Thoracic aorta (tissue), 2 donors: ENCODE measurements around the gene LEUTX. TPM values are rescaled to one million over a fixed set of nuclear protein-coding genes. Genes with fewer than 3 reads are reported as not detected.

Experiments
- ATAC-seq: fragments of 150-250 bp; one replicate; pipeline ENCODE4 v1.8.0; 2017; ENCODE audit warnings: low read depth; ENCODE audit not compliant: insufficient number of reproducible peaks, low FRiP score
- DNase-seq: peaks from one replicate; pipeline ENCODE4 v3.0.0-alpha.2; 2020; ENCODE audit warnings: low spot score
- H3K27ac ChIP-seq, 2 donors: fragments of 200-600 bp; sonication (generic); 1 replicate in 1 of 2; 2 replicates in 1 of 2; pipeline ENCODE4 v1.5.1; 2016; ENCODE audit warnings: mild to moderate bottlenecking in 2 of 2, moderate library complexity in 2 of 2
- H3K27me3 ChIP-seq: fragments of 200-600 bp; sonication (generic); replicated peaks from 2 replicates; pipeline ENCODE4 v1.6.0; 2016; ENCODE audit warnings: mild to moderate bottlenecking; ENCODE audit not compliant: insufficient read depth
- H3K36me3 ChIP-seq: fragments of 200-600 bp; sonication (generic); one replicate; pipeline ENCODE4 v1.5.1; 2016
- H3K4me1 ChIP-seq, 2 donors: fragments of 200-600 bp; sonication (generic); 1 replicate in 1 of 2; 2 replicates in 1 of 2; pipeline versions ENCODE4 v1.5.1 to v1.6.0; 2016; ENCODE audit warnings: low read depth in 2 of 2, mild to moderate bottlenecking in 1 of 2; ENCODE audit not compliant: control insufficient read depth in 1 of 2
- H3K4me3 ChIP-seq: fragments of 200-600 bp; sonication (generic); 2 replicates; pipeline ENCODE4 v1.5.1; 2016; ENCODE audit warnings: mild to moderate bottlenecking
- H3K9me3 ChIP-seq: fragments of 200-600 bp; sonication (generic); 2 replicates; pipeline ENCODE4 v1.5.1; 2016
- total RNA-seq, 2 donors: library from RNA; depleted of rRNA; stranded (reverse); fragments of >200 nt; gene quantifications; one replicate each; pipeline versions ENCODE4 v1.1.0 to v1.2.3, GENCODE V29; 2016
- TF ChIP-seq, protein P1 (sequence below): fragments of 200-600 bp; sonication (generic); IDR thresholded peaks from one replicate; pipeline ENCODE4 v1.5.1; 2019; ENCODE audit warnings: antibody characterized with exemption

Gene LEUTX
- total RNA-seq, 2 donors from 2014 or later = not detected

- no peaks in the 10 kb centered on the region for H3K36me3 ChIP-seq
- H3K27me3 ChIP-seq = no peaks in the 10 kb centered on the region
- H3K4me1 ChIP-seq = no peaks in the 10 kb centered on the region
- DNase-seq (no peak), ATAC-seq (no peak)
- no peaks in the 10 kb centered on the region for H3K9me3 ChIP-seq
- TF ChIP-seq, protein P1, sequence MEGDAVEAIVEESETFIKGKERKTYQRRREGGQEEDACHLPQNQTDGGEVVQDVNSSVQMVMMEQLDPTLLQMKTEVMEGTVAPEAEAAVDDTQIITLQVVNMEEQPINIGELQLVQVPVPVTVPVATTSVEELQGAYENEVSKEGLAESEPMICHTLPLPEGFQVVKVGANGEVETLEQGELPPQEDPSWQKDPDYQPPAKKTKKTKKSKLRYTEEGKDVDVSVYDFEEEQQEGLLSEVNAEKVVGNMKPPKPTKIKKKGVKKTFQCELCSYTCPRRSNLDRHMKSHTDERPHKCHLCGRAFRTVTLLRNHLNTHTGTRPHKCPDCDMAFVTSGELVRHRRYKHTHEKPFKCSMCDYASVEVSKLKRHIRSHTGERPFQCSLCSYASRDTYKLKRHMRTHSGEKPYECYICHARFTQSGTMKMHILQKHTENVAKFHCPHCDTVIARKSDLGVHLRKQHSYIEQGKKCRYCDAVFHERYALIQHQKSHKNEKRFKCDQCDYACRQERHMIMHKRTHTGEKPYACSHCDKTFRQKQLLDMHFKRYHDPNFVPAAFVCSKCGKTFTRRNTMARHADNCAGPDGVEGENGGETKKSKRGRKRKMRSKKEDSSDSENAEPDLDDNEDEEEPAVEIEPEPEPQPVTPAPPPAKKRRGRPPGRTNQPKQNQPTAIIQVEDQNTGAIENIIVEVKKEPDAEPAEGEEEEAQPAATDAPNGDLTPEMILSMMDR = no peak
- no peak overlapping the region for H3K4me3 ChIP-seq
- no peak overlapping the region for H3K27ac ChIP-seq
Measured at GRCh38 chr19:39768334-39768733, 10.3 kb upstream of the LEUTX start.

- DNase-seq (no peak), ATAC-seq (no peak)
- Histone ChIP-seq H3K4me3 (no peak overlapping the region), H3K4me1 (no peaks in the 10 kb centered on the region), H3K36me3 (no peaks in the 10 kb centered on the region), H3K27ac (no peak overlapping the region), H3K9me3 (no peaks in the 10 kb centered on the region), H3K27me3 (no peaks in the 10 kb centered on the region)
- TF ChIP-seq, protein P1 = no peak
Measured at GRCh38 chr19:39768786-39769185, 9.9 kb upstream of the LEUTX start.

DNA sequence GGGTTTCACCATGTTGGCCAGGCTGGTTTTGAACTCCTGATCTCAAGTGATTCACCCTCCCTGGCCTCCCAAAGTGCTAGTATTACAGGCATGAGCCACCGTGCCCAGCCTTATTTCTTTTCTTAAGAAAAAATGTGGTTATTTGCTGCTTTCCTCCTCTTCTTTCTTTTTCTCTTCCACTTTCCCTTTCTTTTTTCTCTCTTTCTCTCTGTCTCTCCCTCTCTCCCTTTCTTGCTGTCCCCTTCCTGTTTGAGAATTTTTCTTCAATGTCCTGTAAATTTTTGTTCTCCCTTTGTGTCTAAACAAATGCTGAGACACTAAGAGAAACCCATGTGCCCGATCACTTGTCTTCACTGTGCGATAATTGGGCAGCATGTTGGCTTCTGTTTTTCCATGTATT is 2.2 kb downstream of the LEUTX start:
- Histone ChIP-seq H3K4me3 (no peak overlapping the region), H3K4me1 (no peaks in the 10 kb centered on the region), H3K9me3 (no peaks in the 10 kb centered on the region), H3K27ac (no peak overlapping the region), H3K27me3 (no peaks in the 10 kb centered on the region), H3K36me3 (no peaks in the 10 kb centered on the region)
- TF ChIP-seq, protein P1 = no peak
- ATAC-seq (no peak), DNase-seq (no peak)

DNA sequence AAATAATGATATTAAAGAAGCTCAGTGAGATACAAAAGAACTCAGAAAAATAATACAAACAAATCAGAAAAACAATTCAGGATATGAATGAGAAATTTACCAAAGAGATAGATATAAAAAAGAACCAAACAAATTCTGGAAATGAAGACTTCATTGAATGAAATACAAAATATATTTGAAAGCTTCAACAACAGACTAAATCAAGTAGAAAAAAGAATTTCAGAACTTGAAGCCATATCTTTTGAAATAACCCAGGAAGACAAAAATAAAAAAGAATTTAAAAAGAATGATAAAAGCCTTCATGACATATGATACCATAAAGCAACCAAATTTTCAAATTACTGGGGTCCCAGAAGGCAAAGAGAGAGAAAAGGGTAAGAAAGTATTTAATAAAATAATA is 9.6 kb downstream of the LEUTX start:
- DNase-seq = no peak
- Histone ChIP-seq H3K27me3 (no peaks in the 10 kb centered on the region), H3K4me3 (no peak overlapping the region), H3K27ac (no peak overlapping the region), H3K9me3 (peaks cover 6% of the 10 kb centered on the region), H3K4me1 (no peaks in the 10 kb centered on the region), H3K36me3 (no peaks in the 10 kb centered on the region)
- TF ChIP-seq, protein P1 = no peak
- no peak for ATAC-seq

GRCh38 chr19:39792999-39793546 is 14.4 kb downstream of the LEUTX start:
- H3K9me3 ChIP-seq = peaks cover 3% of the 10 kb centered on the region
- TF ChIP-seq, protein P1 = peak; percentile 86
- no peaks in the 10 kb centered on the region for H3K27me3 ChIP-seq
- peak; percentile 92 for ATAC-seq
- peak overlapping the region; percentile 73 for H3K4me3 ChIP-seq
- no peaks in the 10 kb centered on the region for H3K36me3 ChIP-seq
- DNase-seq = peak; percentile 33
- no peak overlapping the region for H3K27ac ChIP-seq
- no peaks in the 10 kb centered on the region for H3K4me1 ChIP-seq
